HG03354 (cell line): ENCODE results near the gene CMTR1.
"Not testable (repeated sequence)": the region's sequence is repeated elsewhere in the genome, so short reads cannot be mapped to it uniquely, and the experiment has no call there.

Experiments
- ATAC-seq: cut with Tn5 transposase; IDR thresholded peaks from one replicate; pipeline ENCODE4 v1.9.1; 2021; ENCODE audit warnings: mild to moderate bottlenecking; ENCODE audit not compliant: unreplicated experiment, poor library complexity, severe bottlenecking

CMTR1 gene

DNA sequence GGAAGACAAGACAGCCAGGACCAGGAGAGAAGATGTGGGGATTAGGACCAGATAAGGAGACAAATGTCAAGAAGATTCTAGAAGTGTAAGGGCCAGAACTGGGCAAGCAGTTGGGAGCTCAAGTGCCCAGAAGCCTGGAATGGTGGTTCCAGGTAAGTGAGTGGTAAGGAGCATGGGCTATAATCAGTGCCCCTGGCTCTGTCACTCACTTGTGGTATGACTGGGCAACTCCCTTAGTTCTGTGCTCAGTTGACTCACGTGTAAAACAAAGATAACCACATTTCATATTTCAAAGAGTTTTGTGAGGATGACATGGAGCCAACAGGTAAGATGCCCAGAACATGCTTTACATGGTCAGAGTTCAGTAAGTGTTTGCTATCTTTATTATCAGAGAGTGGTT lies 55.5 kb downstream of the CMTR1 start:
- ATAC-seq = no peak

DNA sequence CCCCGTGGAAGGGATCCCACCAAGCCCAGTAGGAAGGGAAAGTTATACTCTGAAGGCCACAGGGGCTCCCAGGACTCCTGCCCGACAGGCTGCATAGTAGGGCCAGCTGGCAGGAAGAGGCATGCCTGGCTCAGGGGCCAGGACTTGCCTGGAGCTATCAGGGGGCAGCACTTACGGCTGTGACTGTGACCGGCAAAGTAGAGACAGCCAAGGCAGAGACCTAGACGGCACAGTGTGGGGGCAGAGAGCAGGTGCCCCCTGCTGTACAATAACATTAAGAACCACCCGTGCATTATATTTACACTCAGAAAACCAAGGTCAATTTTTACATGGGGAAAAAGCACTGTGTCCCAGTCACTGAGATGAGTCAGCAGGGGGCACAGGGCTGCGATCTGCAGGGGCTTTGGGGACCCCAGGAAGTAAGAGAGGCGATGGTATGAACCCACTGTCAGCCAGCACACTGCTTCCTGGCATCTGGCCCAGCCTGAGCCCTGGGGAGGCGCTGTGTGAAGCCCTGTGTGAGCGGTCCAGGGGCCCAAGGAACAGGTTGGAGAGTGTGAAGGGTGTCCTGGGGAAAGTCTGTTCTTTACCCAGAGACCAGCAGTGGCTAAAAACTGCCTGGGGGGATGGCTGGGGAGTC lies 56.8 kb downstream of the CMTR1 start:
- ATAC-seq = no peak

DNA sequence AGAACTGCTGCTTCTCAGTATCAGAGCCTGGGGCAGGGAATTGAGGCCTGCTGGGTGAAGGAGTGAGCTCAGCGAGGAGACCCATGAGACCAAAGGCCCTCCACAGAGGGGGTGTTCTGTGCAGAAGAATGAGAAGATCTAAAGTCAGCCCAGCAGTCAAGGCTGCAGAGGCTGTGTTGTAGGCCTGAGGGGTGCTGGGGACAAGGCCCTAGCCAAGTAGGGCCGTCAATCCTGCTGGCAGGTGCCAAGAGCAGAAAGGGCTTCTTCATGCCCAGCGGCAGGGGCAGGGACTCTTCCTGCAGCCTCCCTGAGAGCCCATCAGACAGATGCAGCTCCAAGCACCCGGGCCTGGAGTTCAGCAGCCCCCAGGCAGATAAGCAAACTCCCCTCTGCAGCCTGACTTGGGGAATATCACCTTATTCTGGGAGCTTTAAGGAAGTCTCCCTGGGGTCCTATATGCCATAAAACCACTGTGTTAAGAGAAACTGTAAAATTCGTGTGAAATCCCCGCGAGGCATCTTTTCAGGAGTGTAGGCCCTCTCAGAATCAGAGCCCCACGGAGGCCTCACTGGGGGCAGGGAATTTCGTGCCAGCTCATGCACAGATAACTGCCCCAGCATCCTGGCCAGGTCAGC lies 57.6 kb downstream of the CMTR1 start:
- ATAC-seq = no peak

DNA sequence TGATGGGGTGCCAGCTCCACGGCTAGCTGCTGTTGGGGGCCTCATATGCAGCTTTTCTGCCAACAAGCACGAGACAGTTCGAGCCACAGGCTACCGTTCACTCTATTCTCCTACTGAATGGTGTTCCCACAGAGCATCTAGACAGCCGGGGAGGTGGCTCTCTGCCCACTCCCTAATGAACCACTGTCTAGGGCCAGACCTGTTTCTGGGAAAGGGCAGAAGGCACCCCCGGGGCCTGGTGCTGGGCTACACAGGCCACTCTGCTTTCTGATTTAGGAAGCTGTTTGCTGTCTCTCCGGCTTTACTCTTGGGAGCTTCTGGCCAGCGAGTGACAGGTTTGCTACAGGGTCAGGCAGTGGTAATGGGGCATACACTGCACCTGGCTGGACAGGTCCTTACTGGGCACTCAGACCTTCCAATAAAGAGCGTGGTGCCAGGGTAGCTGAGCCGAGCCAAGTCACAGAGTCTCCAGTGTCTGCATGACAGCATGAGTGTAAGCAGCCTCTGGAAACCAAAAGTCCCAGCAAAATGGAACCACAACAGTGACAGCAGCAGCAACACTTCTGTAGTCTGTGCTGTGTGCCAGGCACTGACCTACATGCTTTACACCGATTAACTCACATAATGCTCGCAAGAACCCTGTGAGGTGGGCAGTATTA lies 58.3 kb downstream of the CMTR1 start:
- no peak for ATAC-seq

DNA sequence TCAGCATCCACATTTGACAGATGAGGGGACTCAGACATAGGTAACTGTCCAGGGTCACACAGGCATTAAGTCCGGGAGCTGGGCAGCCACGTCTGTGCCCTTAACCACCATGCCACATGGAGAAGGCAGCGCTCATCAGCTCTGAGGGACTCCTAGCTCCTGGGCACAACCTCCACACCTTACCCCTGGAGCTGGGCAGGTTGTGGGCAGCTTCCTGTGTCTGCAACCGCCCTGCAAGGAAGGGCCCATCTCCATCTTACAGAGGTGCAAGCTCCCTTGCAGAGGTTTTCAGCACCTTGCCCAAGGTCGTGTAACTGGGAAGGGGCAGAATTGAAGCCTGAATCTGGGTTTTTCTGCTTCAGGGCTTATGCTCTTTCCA lies 58.8 kb downstream of the CMTR1 start:
- no peak for ATAC-seq

DNA sequence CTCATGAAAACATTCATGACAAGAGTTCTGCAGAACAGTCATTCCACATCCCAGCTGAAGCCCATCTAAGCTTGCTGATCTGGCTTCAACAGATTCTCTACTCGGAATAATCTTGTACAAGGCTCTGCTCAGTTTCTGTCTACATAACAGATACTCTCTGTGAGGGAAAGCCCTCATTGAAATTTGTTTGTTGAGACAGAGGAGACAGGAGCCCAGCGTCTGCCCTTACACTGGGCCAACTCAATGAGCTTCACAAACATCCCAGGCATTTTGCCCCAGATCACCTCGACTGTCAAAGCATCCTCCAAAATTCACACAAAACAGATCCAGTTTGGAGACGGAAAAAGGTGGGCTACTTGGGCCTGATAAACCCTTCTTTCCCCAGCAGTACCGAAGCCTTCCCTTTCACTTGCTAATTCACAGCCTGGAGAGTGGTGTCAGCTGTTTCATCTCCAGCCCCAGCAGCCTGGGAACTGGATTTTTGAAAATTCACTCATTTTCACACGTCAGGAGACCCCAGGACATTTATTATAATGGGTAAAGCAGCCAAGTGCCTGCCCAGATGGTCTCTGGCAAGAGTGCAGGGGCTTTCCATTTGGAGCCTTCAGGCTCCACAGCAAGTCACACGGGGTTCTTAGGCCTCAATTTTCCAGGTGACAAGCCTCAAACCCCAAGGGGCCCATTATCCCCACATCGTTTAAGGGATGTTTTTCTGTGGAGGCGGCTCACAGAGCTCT lies 59.4 kb downstream of the CMTR1 start:
- no peak for ATAC-seq

DNA sequence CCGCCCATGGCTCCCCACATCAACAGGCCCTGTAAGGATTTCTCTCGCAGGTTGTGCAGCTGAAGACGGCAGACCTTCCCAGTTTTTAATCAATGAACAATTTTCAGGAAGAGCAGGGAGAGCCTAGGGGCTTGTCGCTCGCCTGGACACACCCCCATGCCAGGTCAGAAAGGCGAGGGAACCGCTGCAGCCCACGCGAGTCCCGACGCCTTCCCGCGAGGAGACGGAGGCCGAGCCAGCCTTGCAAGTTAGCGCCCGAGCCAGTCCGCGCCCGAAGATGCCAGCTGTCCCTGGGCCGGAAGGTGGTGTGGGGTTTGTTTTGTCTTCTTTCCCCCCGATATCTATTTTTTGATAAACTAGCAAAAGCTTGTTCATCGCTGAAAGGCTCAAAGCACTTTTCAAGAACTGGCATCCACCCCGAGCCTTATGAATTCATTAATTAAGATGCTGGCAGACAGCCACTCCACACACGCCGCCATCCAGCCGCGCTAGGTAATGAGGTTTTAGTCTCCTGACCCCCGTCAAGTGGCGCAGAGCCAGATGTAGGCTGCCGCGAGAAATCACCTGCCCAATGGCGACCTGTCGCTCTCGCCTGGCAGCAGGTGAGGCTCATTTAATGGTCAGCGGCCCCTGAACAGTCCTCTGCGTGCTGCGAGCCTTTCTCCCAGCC lies 60.1 kb downstream of the CMTR1 start:
- ATAC-seq = no peak

DNA sequence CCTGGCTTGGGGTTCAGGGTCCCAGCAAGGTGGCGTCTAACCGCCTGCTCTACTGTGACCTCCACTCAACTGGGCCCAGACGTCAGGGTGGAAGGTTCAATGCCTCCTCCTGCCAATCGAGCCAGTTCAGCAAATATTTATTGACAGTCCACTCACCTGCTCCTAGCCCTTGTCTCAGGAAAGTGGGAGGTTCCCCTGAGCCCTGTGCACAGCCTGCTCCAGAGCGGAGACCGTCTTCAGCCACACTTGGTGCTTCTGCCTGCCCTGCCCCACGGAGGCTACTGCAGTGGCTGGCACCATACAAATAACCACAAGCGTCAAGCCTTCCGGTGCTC lies 60.6 kb downstream of the CMTR1 start:
- ATAC-seq = no peak

DNA sequence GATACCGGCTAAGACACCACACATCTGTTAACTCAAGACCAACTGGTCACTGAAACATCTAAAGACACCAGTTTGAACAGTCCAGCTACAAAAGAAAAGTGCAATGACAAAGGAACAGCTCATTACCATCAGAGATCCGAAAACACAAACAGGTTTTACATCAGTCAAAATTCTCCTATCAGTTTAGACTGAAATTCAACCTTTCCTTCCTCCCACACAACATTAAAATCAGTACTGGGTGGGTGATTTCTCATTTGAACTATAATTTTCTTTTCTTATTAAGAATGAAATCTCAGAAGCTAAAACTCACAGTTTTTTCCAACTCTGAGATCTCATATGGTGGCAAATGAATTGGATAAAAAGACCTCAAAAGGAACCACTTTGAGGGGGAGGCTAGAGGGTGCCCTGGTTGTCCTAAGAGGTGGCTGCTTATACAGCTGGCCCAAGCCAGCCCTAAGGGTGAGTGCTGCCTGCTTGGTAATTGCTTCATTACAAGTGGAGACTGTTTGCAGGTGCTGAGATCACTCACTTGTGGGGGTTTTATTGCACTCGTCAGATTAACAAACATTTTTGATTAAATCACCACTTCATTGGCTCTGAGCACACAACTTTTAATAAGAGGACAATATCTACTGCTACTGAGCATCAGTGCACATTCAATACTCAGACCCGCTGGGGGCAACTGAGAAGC lies 62.4 kb downstream of the CMTR1 start:
- ATAC-seq = no peak

DNA sequence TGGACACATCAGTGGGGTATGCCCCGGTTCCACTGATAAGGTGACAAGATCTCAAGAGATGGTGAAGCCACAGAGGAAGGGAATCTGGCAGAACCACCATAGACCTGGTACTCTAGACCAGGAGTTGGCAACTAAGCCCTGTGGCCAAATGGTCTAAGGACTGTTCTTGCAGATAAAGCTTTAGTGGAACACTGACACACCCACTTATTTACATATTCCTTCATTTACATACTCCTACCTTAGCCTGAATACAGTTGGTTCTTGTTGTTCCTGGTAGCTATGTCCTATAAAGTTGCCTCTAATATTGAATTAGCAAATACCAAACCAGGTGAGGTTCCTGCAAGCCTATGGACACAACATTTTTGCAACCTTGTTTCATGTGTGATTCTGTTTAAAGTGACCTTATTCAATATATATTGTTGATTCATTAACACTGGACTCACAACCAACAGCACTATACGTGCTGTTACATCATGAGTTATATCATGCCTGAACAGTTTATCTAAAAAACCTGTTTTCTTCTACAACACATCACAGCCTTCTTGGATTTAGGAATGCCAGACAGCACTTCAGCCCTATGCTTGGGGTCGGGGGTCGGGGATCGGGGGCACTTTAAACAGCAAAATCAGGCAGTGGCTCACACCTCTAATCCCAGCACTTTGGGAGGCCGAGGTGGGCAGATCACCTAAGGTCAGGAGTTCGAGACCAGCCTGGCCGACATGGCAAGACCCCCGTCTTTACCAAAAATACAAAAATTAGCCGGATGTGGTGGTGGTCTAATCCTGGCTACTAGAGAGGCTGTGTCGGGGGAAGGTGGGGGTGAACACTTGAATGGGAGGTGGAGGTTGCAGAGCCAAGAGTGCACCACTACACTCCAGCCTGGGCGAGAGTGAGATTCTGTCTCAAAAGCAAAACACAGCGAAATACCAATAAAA lies 64.2 kb downstream of the CMTR1 start:
- ATAC-seq = no peak

DNA sequence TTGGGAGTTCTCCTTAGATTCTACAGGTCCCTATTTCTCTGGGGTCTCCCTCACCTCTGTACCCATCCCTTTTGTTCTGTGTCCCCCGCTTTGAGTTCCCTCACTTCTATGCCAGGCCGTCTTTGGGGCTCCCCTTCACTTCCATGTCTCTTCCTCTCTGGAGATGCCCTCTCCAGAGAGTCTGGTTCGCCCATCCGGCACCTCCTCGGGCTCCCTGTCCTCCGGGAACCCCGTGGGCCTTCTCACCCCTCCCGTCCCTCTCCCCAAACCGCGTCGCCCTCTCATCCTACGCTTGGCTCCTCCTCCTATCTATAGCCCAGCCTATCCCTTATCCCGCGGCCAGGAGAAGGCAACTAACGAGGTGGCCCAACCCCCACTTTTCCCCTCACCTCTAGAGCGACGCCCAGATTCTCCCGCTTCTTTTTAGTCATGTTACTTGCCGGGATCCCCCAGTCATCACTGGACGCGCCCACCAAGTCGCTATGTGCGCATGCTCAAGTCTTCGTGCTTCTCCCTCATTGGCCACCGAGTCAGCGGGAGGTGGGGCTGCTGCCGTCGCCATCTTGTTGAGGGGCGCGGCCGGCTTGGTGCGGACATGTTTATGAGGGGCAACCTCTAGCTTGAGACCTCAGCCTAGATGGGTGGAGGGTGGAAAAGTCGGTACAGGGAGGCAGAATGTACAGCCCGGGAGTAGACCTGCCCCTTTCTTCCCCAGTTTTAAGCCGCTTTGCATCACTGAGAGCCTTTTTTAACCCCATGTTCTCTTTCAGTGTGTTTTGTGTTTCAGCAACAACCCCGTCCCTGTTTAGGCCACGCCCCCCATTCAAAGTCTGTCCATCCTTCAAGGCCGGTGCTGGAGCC lies 66.6 kb downstream of the CMTR1 start, which contains the start of gene CCDC167:
Gene CCDC167 (minus strand): TSS at position 461 of the 861 bp plus-strand sequence. CDS start 30 bp downstream, at position 431.
- ATAC-seq = peak; percentile 80

DNA sequence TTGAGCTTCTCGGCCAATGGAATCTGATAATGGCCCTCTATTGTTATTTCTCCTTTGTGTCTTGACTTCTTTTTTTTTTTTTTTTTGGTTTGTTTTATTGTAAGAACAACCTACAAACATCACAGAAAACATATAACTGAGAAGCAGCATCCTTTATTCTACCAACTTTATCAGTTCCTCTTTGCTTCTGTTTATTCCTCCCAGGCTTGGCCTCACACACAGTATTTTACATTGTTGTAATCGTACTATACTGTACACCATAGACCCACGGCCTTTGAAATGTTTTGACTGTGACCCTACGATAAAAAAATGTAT lies 67.2 kb downstream of the CMTR1 start:
- no peak for ATAC-seq

DNA sequence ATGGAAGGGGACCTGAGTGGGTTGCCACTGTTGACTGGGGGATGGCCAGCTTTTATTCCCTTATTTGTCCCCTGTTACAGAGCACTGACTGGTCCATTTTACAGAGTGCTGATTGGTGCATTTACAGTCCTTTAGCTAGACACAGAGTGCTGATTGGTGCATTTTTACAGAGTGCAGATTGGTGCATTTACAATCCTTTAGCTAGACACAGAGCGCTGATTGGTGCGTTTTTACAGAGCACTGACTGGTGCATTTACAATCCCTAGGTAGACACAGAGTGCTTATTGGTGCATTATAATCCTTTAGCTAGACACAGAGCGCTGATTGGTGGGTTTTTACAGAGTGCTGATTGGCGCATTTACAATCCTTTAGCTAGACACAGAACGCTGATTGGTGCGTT lies 67.9 kb downstream of the CMTR1 start:
- not testable (repeated sequence) for ATAC-seq

DNA sequence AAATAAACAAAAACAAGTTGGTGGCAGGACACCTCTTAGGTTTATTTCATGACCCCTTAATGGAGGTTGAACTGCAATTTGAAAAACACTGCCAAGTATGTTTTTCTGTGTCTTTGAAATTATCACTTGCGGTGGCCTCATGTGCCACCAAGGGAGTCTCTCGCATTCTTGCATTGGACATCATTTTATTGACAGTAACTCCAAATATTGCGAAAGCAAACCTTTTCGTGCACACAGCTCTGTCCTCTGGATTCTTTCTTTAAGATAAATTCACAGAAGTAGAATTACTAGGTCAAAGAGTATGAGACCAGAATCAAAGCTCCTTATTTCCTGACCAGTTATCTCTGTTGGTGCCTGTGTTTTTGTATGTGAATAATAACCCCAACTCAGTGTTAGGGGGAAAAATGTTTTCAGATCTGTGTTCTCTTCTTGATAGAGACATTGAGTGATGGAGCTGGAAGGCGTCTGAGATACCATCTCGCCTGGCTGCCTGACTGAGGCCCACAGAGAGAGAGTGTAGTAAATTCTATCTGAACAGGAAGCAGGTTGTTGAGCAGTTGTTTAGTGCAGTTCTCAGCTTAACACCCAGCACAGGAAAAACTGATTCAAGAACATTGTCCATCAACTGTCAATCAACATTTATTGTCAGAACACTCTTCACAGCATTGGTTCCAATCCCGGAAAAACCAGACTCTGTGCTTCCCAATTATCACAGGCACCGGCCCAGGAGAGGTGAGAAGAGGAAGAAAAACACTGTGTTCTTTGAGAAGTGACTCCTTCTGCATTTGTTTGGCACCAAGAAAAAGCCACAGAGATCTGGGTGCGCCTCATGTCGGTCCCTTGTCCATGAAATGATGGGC lies 68.8 kb downstream of the CMTR1 start:
- no peak for ATAC-seq

DNA sequence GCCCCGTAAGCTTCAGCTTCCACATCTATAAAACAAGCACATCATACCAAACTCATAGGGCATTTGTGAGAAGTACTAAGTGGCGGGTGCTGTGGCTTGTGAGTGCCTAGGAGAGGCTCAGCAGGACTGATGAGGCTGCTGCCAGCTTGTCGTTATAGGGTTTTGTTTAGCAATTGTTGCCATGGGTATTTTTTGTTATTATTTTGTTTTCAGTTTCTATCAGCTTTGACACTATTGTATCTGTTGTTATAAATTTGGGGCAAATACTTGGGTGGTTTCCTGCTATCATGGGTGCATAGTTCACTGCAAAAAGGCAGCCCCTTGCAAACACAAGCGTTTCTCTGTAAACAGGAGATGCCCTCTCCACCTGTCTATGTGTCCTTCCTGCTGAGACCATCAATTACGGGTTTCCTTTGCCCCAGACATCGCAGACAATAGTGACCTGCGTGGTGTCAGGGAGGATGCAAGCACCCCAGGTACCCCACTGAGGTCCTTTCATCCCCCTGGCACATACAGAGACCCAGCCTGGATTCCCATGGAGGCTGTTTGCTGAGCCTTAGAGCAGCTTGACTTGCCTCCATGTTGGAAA lies 69.8 kb downstream of the CMTR1 start:
- ATAC-seq = peak; percentile 43

DNA sequence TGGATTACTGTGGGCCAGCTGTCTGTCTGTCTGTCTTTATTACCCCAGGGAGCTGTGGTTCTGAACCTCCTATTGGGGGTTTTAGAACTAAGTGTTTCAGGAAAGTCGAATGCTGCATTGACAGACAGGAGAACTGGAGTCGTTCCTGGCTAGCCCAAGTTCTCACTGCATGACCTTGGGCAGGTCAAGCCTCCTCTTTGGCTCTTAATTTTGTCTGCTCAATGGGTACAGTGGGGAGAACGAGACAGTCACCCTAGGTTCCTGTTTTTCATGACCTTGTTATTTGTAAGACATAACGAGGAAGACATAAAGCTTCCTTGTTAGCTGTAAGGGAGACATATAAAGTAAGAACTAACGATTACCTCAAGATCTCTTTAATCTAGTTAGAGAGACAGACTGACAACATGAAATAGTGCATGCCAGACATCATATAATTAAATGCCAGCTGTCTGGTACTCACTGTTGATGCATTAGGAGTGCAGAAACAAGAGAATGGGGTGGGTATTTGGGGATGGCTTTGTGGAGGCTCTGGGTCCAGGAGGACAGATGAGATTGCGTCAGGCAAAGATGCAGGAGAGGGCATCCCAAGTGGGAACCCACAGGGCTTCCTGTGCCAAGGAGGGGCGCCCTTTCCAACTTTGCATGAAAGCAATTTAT lies 70.4 kb downstream of the CMTR1 start:
- peak; percentile 8 for ATAC-seq
